Astrocyte (in vitro differentiated cells and primary cell): ENCODE measurements around the gene PLEKHG4. TPM values are rescaled to one million over a fixed set of nuclear protein-coding genes. Genes with fewer than 3 reads are reported as not detected.

ENCODE experiments used
- DNase-seq: peaks from one replicate; pipeline ENCODE4 v3.0.0-alpha.2; 2010; ENCODE audit warnings: low read depth
- FAIRE-seq: peaks from 2 replicates; lab custom pipeline; 2011; peaks lifted over from hg19 to GRCh38; lab: Jason Lieb, UNC
- H2AFZ ChIP-seq: 2 replicates; pipeline ENCODE4 v1.6.0; 2012; ENCODE audit warnings: low read depth, low read length, inconsistent platforms
- H3K27ac ChIP-seq: 2 replicates; pipeline ENCODE4 v1.5.1; 2011; ENCODE audit warnings: low read depth, low read length, inconsistent platforms
- H3K27me3 ChIP-seq: 2 replicates; pipeline ENCODE4 v1.6.0; 2011; ENCODE audit warnings: low read length, inconsistent platforms; ENCODE audit not compliant: insufficient read depth
- H3K36me3 ChIP-seq: 2 replicates; pipeline ENCODE4 v1.5.1; 2011; ENCODE audit warnings: low read length, inconsistent platforms; ENCODE audit not compliant: insufficient read depth
- H3K4me1 ChIP-seq: 2 replicates; pipeline ENCODE4 v1.5.1; 2011; ENCODE audit warnings: low read length, inconsistent platforms; ENCODE audit not compliant: insufficient read depth
- H3K4me2 ChIP-seq: 2 replicates; pipeline ENCODE4 v1.6.0; 2012; ENCODE audit warnings: low read length, inconsistent platforms
- H3K4me3 ChIP-seq: 2 replicates; pipeline ENCODE4 v1.5.1; 2011; ENCODE audit warnings: low read depth, mild to moderate bottlenecking, low read length, inconsistent platforms; ENCODE audit not compliant: insufficient read depth
- H3K79me2 ChIP-seq: 2 replicates; pipeline ENCODE4 v1.6.0; 2012; ENCODE audit warnings: mild to moderate bottlenecking, low read length, inconsistent platforms; ENCODE audit not compliant: insufficient read depth
- H3K9ac ChIP-seq: 2 replicates; pipeline ENCODE4 v1.6.0; 2012; ENCODE audit warnings: mild to moderate bottlenecking, low read length, inconsistent platforms
- H3K9me3 ChIP-seq: 2 replicates; pipeline ENCODE4 v1.5.1; 2012; ENCODE audit warnings: low read depth, mild to moderate bottlenecking, low read length, inconsistent platforms; ENCODE audit not compliant: insufficient read depth
- H4K20me1 ChIP-seq: 2 replicates; pipeline ENCODE4 v1.6.0; 2012; ENCODE audit warnings: low read length, inconsistent platforms; ENCODE audit not compliant: insufficient read depth
- H3K27ac Mint-ChIP-seq: one replicate; pipeline ENCODE4 v1.8.0; 2021; ENCODE audit warnings: mild to moderate bottlenecking, mixed read lengths; ENCODE audit not compliant: unreplicated experiment
- H3K27me3 Mint-ChIP-seq: one replicate; pipeline ENCODE4 v1.8.0; 2021; ENCODE audit warnings: low read depth, mixed read lengths; ENCODE audit not compliant: unreplicated experiment
- H3K36me3 Mint-ChIP-seq: one replicate; pipeline ENCODE4 v1.8.0; 2021; ENCODE audit warnings: low read depth, mixed read lengths; ENCODE audit not compliant: unreplicated experiment
- H3K4me1 Mint-ChIP-seq: one replicate; pipeline ENCODE4 v1.8.0; 2021; ENCODE audit warnings: low read depth, mixed read lengths; ENCODE audit not compliant: unreplicated experiment
- H3K4me3 Mint-ChIP-seq: one replicate; pipeline ENCODE4 v1.8.0; 2021; ENCODE audit warnings: mild to moderate bottlenecking, moderate library complexity, mixed read lengths; ENCODE audit not compliant: unreplicated experiment
- H3K9me3 Mint-ChIP-seq: one replicate; pipeline ENCODE4 v1.8.0; 2021; ENCODE audit warnings: mild to moderate bottlenecking, mixed read lengths; ENCODE audit not compliant: unreplicated experiment
- CTCF ChIP-seq: IDR thresholded peaks from 2 replicates; pipeline ENCODE4 v1.5.1; 2011; ENCODE audit warnings: low read depth, mild to moderate bottlenecking, inconsistent platforms, low read length, moderate library complexity; ENCODE audit not compliant: insufficient read depth
- EZH2 ChIP-seq: IDR thresholded peaks from 2 replicates; pipeline ENCODE4 v1.6.1; 2012; ENCODE audit warnings: mild to moderate bottlenecking, low read length, inconsistent platforms; ENCODE audit not compliant: insufficient read depth
- total RNA-seq: library from RNA; stranded (reverse); gene quantifications from 2 replicates; pipeline ENCODE4 v1.2.1, GENCODE V29; 2021

PLEKHG4 gene
- total RNA-seq, 1 donor from 2014 or later: 2.4 TPM

GRCh38 chr16:67264866-67265265, 14.5 kb upstream of the PLEKHG4 start:
- H3K9me3 Mint-ChIP-seq: peaks cover 7% of the 10 kb centered on the region
- no peak for FAIRE-seq

GRCh38 chr16:67265834-67266233, 13.5 kb upstream of the PLEKHG4 start:
- no peaks in the 10 kb centered on the region for H3K9me3 ChIP-seq
- no peak overlapping the region for H3K4me2 ChIP-seq
- FAIRE-seq: no peak
- H3K4me1 Mint-ChIP-seq: peaks cover 11% of the 10 kb centered on the region
- no peak overlapping the region for H3K4me3 Mint-ChIP-seq
- H3K9me3 Mint-ChIP-seq: peaks cover 7% of the 10 kb centered on the region
- TF ChIP-seq EZH2: no peak
- TF ChIP-seq CTCF: no peak
- H2AFZ ChIP-seq: no peak overlapping the region
- no peak for DNase-seq
- peaks cover 5% of the 10 kb centered on the region for H3K36me3 Mint-ChIP-seq
- no peak overlapping the region for H3K9ac ChIP-seq
- no peaks in the 10 kb centered on the region for H3K36me3 ChIP-seq
- H4K20me1 ChIP-seq: no peaks in the 10 kb centered on the region
- no peaks in the 10 kb centered on the region for H3K79me2 ChIP-seq
- no peak overlapping the region for H3K4me3 ChIP-seq
- H3K27me3 ChIP-seq: no peaks in the 10 kb centered on the region
- H3K27me3 Mint-ChIP-seq: peaks cover 37% of the 10 kb centered on the region
- H3K27ac ChIP-seq: no peak overlapping the region
- H3K4me1 ChIP-seq: peaks cover 25% of the 10 kb centered on the region
- H3K27ac Mint-ChIP-seq: no peak overlapping the region

More at GRCh38 chr16:67264866-67265265, 14.5 kb upstream of the PLEKHG4 start:
- no peak overlapping the region for H3K27ac Mint-ChIP-seq
- Histone ChIP-seq H3K79me2 (no peaks in the 10 kb centered on the region), H3K4me3 (no peak overlapping the region), H2AFZ (no peak overlapping the region), H3K27me3 (no peaks in the 10 kb centered on the region), H3K4me1 (peaks cover 20% of the 10 kb centered on the region), H3K27ac (no peak overlapping the region), H3K36me3 (no peaks in the 10 kb centered on the region), H4K20me1 (no peaks in the 10 kb centered on the region), H3K9ac (no peak overlapping the region), H3K4me2 (no peak overlapping the region), H3K9me3 (no peaks in the 10 kb centered on the region)
- DNase-seq: no peak
- peaks cover 6% of the 10 kb centered on the region for H3K36me3 Mint-ChIP-seq
- TF ChIP-seq CTCF: no peak
- TF ChIP-seq EZH2: no peak
- peaks cover 13% of the 10 kb centered on the region for H3K4me1 Mint-ChIP-seq
- H3K27me3 Mint-ChIP-seq: peaks cover 35% of the 10 kb centered on the region
- H3K4me3 Mint-ChIP-seq: no peak overlapping the region

- H3K79me2 ChIP-seq: no peaks in the 10 kb centered on the region
- no peak for TF ChIP-seq EZH2
- TF ChIP-seq CTCF: no peak
- peak overlapping the region; percentile 22 for H3K27ac ChIP-seq
- no peaks in the 10 kb centered on the region for H3K27me3 ChIP-seq
- H3K36me3 Mint-ChIP-seq: peaks cover 2% of the 10 kb centered on the region
- no peaks in the 10 kb centered on the region for H4K20me1 ChIP-seq
- peak overlapping the region; percentile 70 for H3K27ac Mint-ChIP-seq
- no peak overlapping the region for H2AFZ ChIP-seq
- H3K4me1 Mint-ChIP-seq: peaks cover 11% of the 10 kb centered on the region
- H3K9me3 Mint-ChIP-seq: peaks cover 1% of the 10 kb centered on the region
- no peak overlapping the region for H3K4me3 Mint-ChIP-seq
- H3K4me1 ChIP-seq: peaks cover 25% of the 10 kb centered on the region
- no peaks in the 10 kb centered on the region for H3K36me3 ChIP-seq
- peaks cover 24% of the 10 kb centered on the region for H3K27me3 Mint-ChIP-seq
- DNase-seq (peak; percentile 95), FAIRE-seq (peak; percentile 65)
- H3K4me3 ChIP-seq: no peak overlapping the region
- no peaks in the 10 kb centered on the region for H3K9me3 ChIP-seq
- no peak overlapping the region for H3K9ac ChIP-seq
- peak overlapping the region; percentile 25 for H3K4me2 ChIP-seq
Observed at GRCh38 chr16:67268136-67268579, 11.2 kb upstream of the PLEKHG4 start.
